HG03159 (cell line): ENCODE measurements around the gene DMC1.
"Not testable (repeated sequence)": the region's sequence is repeated elsewhere in the genome, so short reads cannot be mapped to it uniquely, and the experiment has no call there.

Experiments
- ATAC-seq: cut with Tn5 transposase; IDR thresholded peaks from one replicate; pipeline ENCODE4 v1.9.1; 2021; ENCODE audit warnings: mild to moderate bottlenecking, moderate library complexity; ENCODE audit not compliant: unreplicated experiment

Gene DMC1

GRCh38 chr22:38569972-38570778 is at the start of gene DMC1:
DMC1 (minus strand) TSS chr22:38570183; CDS start chr22:38568256, 1,927 bp downstream.
- peak; percentile 49 for ATAC-seq

GRCh38 chr22:38618682-38619081 is 48.7 kb upstream of the DMC1 start:
- ATAC-seq, result no peak

GRCh38 chr22:38618258-38618657 is 48.3 kb upstream of the DMC1 start:
- ATAC-seq, result no peak

- not testable (repeated sequence) for ATAC-seq
Measured at GRCh38 chr22:38615064-38615405, 45.1 kb upstream of the DMC1 start.

GRCh38 chr22:38614332-38615063 is 44.5 kb upstream of the DMC1 start:
- ATAC-seq, result no peak

GRCh38 chr22:38613588-38613987 is 43.6 kb upstream of the DMC1 start:
- ATAC-seq, result no peak

- no peak for ATAC-seq
Measured at GRCh38 chr22:38612217-38613006, 42.4 kb upstream of the DMC1 start.

GRCh38 chr22:38611559-38611958 is 41.6 kb upstream of the DMC1 start:
- no peak for ATAC-seq

GRCh38 chr22:38610234-38610633 is 40.3 kb upstream of the DMC1 start:
- no peak for ATAC-seq

- ATAC-seq, result no peak
Measured at GRCh38 chr22:38608992-38609750, 39.2 kb upstream of the DMC1 start.

- ATAC-seq, result no peak
Measured at GRCh38 chr22:38607680-38608079, 37.7 kb upstream of the DMC1 start.

GRCh38 chr22:38602166-38602565 is 32.2 kb upstream of the DMC1 start:
- no peak for ATAC-seq

GRCh38 chr22:38601221-38601764 is 31.3 kb upstream of the DMC1 start:
- ATAC-seq, result no peak

- ATAC-seq, result no peak
Measured at GRCh38 chr22:38599466-38599865, 29.5 kb upstream of the DMC1 start.

- ATAC-seq, result not testable (repeated sequence)
Measured at GRCh38 chr22:38582923-38583322, 12.9 kb upstream of the DMC1 start.

- no peak for ATAC-seq
Measured at GRCh38 chr22:38578505-38578904, 8.5 kb upstream of the DMC1 start.

GRCh38 chr22:38572065-38572464 is 2.1 kb upstream of the DMC1 start:
- no peak for ATAC-seq

- peak; percentile 16 for ATAC-seq
Measured at GRCh38 chr22:38570779-38571364, 889 bp upstream of the DMC1 start.

GRCh38 chr22:38569181-38569971 is 607 bp downstream of the DMC1 start:
- ATAC-seq, result no peak
